H9 (cell line): Measurements from ENCODE around the gene TRMT11. TPM values are rescaled to one million over a fixed set of nuclear protein-coding genes. Genes with fewer than 3 reads are reported as not detected.

ENCODE experiments used
- DNase-seq: peaks from one replicate; pipeline ENCODE4 v3.0.0-alpha.2; 2017
- H2AFZ ChIP-seq: one replicate; pipeline ENCODE4 v1.6.1; 2013; ENCODE audit warnings: mild to moderate bottlenecking, low read length, control low read depth, moderate library complexity
- H2AK5ac ChIP-seq: 2 replicates; pipeline ENCODE4 v1.6.1; 2013; ENCODE audit warnings: low read length, control low read depth, mixed read lengths; ENCODE audit not compliant: insufficient read length
- H2BK120ac ChIP-seq: one replicate; pipeline ENCODE4 v1.6.1; 2013; ENCODE audit warnings: low read depth, mild to moderate bottlenecking, low read length, control low read depth, inconsistent platforms; ENCODE audit not compliant: poor library complexity, severe bottlenecking
- H2BK12ac ChIP-seq: 2 replicates; pipeline ENCODE4 v1.6.1; 2013; ENCODE audit warnings: low read length, control low read depth, mixed read lengths, low read depth; ENCODE audit not compliant: insufficient read length
- H2BK15ac ChIP-seq: 2 replicates; pipeline ENCODE4 v1.6.1; 2013; ENCODE audit warnings: low read depth, low read length, control low read depth
- H2BK20ac ChIP-seq: one replicate; pipeline ENCODE4 v1.6.1; 2013; ENCODE audit warnings: low read depth, mild to moderate bottlenecking, low read length, control low read depth, inconsistent platforms; ENCODE audit not compliant: poor library complexity, severe bottlenecking
- H2BK5ac ChIP-seq: 2 replicates; pipeline ENCODE4 v1.6.1; 2013; ENCODE audit warnings: low read length, control low read depth, mixed read lengths; ENCODE audit not compliant: insufficient read length
- H3K14ac ChIP-seq: 2 replicates; pipeline ENCODE4 v1.6.1; 2013; ENCODE audit warnings: low read length, control low read depth; ENCODE audit not compliant: insufficient read depth
- H3K18ac ChIP-seq: 2 replicates; pipeline ENCODE4 v1.6.1; 2013; ENCODE audit warnings: low read depth, mild to moderate bottlenecking, mixed read lengths, low read length, control low read depth; ENCODE audit not compliant: insufficient read length
- H3K23ac ChIP-seq: 2 replicates; pipeline ENCODE4 v1.6.1; 2013; ENCODE audit warnings: low read length, control low read depth, mixed read lengths, low read depth; ENCODE audit not compliant: insufficient read length
- H3K23me2 ChIP-seq: 2 replicates; pipeline ENCODE4 v1.6.1; 2013; ENCODE audit warnings: low read depth, mild to moderate bottlenecking, mixed read lengths, low read length, control low read depth; ENCODE audit not compliant: insufficient read length, poor library complexity, severe bottlenecking
- H3K27ac ChIP-seq: 2 replicates; pipeline ENCODE4 v1.5.1; 2013; ENCODE audit warnings: low read length, control low read depth, mixed read lengths, low read depth; ENCODE audit not compliant: insufficient read length
- H3K27me3 ChIP-seq: 2 replicates; pipeline ENCODE4 v1.6.1; 2013; ENCODE audit warnings: low read length, control low read depth, inconsistent platforms; ENCODE audit not compliant: insufficient read depth
- H3K4ac ChIP-seq: 2 replicates; pipeline ENCODE4 v1.6.1; 2013; ENCODE audit warnings: low read depth, mild to moderate bottlenecking, control low read depth, inconsistent platforms, low read length, moderate library complexity
- H3K4me1 ChIP-seq: 2 replicates; pipeline ENCODE4 v1.6.1; 2013; ENCODE audit warnings: low read length, control low read depth, inconsistent platforms; ENCODE audit not compliant: insufficient read depth
- H3K4me2 ChIP-seq: 2 replicates; pipeline ENCODE4 v1.6.1; 2013; ENCODE audit warnings: low read length, control low read depth, mixed read lengths; ENCODE audit not compliant: insufficient read length, insufficient read depth
- H3K56ac ChIP-seq: 2 replicates; pipeline ENCODE4 v1.6.1; 2013; ENCODE audit warnings: low read depth, mild to moderate bottlenecking, mixed read lengths, low read length, control low read depth; ENCODE audit not compliant: insufficient read length
- H3K79me1 ChIP-seq: 2 replicates; pipeline ENCODE4 v1.6.1; 2013; ENCODE audit warnings: low read depth, mild to moderate bottlenecking, moderate library complexity, low read length, control low read depth, inconsistent platforms; ENCODE audit not compliant: insufficient read depth, poor library complexity, severe bottlenecking
- H3K79me2 ChIP-seq: 2 replicates; pipeline ENCODE4 v1.6.1; 2013; ENCODE audit warnings: low read length, control low read depth, inconsistent platforms; ENCODE audit not compliant: insufficient read depth
- H3K9ac ChIP-seq: 2 replicates; pipeline ENCODE4 v1.6.1; 2013; ENCODE audit warnings: low read length, control low read depth, mixed read lengths; ENCODE audit not compliant: insufficient read length; ENCODE audit errors: extremely low read depth
- H3K9me3 ChIP-seq: one replicate; pipeline ENCODE4 v1.6.1; 2013; ENCODE audit warnings: low read depth, low read length, inconsistent platforms; ENCODE audit not compliant: control insufficient read depth
- H3T11ph ChIP-seq: one replicate; pipeline ENCODE4 v1.6.1; 2013; ENCODE audit warnings: mild to moderate bottlenecking, low read length, control low read depth, inconsistent platforms
- H4K20me1 ChIP-seq: one replicate; pipeline ENCODE4 v1.6.1; 2013; ENCODE audit not compliant: control insufficient read depth, insufficient read length, insufficient read depth
- H4K5ac ChIP-seq: 2 replicates; pipeline ENCODE4 v1.6.1; 2013; ENCODE audit warnings: low read depth, mild to moderate bottlenecking, mixed read lengths, low read length, control low read depth; ENCODE audit not compliant: insufficient read length
- H4K8ac ChIP-seq: replicated peaks from 2 replicates; pipeline ENCODE4 v1.6.1; 2013; ENCODE audit warnings: low read length, control low read depth, mixed read lengths, low read depth; ENCODE audit not compliant: insufficient read length
- H4K91ac ChIP-seq: 2 replicates; pipeline ENCODE4 v1.6.1; 2013; ENCODE audit warnings: low read depth, mild to moderate bottlenecking, moderate library complexity, mixed read lengths, low read length, control low read depth; ENCODE audit not compliant: insufficient read length
- H3K27ac Mint-ChIP-seq, 3 experiments: 2 replicates in 2 of 3; 3 replicates in 1 of 3; pipeline ENCODE4 v1.8.0; 2020 to 2021; ENCODE audit warnings: mixed read lengths in 3 of 3, mild to moderate bottlenecking in 1 of 3, moderate library complexity in 1 of 3
- H3K27me3 Mint-ChIP-seq: 2 replicates; pipeline ENCODE4 v1.8.0; 2021; ENCODE audit warnings: low read depth, mild to moderate bottlenecking, moderate library complexity, mixed read lengths
- H3K36me3 Mint-ChIP-seq, 3 experiments: 2 replicates in 2 of 3; 3 replicates in 1 of 3; pipeline ENCODE4 v1.8.0; 2020 to 2021; ENCODE audit warnings: low read depth in 3 of 3, mixed read lengths in 3 of 3; ENCODE audit not compliant: insufficient read depth in 1 of 3
- H3K4me1 Mint-ChIP-seq, 2 experiments: 2 replicates each; pipeline ENCODE4 v1.8.0; 2020; ENCODE audit warnings: mixed read lengths in 2 of 2
- H3K4me3 Mint-ChIP-seq, 2 experiments: 2 replicates in 1 of 2; 3 replicates in 1 of 2; pipeline ENCODE4 v1.8.0; 2020 to 2021; ENCODE audit warnings: mild to moderate bottlenecking in 2 of 2, mixed read lengths in 2 of 2, moderate library complexity in 1 of 2
- H3K9me3 Mint-ChIP-seq, 2 experiments: 2 replicates in 1 of 2; 3 replicates in 1 of 2; pipeline ENCODE4 v1.8.0; 2020; ENCODE audit warnings: mild to moderate bottlenecking in 2 of 2, mixed read lengths in 2 of 2, moderate library complexity in 1 of 2
- CTCF ChIP-seq: fragments of 200-600 bp; sonication (generic); conservative IDR thresholded peaks from 3 replicates; pipeline ENCODE4 v1.8.0; 2021; ENCODE audit warnings: antibody characterized with exemption, mild to moderate bottlenecking
- WGBS: extraction: QIAGEN DNeasy Blood & Tissue Kit; methylation state at CpG from one replicate; pipeline ENCODE4 v1.1.7; 2013; ENCODE audit warnings: missing lambda C conversion rate, low lambda C conversion rate, mixed read lengths; ENCODE audit not compliant: insufficient read length; ENCODE audit errors: extremely low coverage; 5-methylcytosine and 5-hydroxymethylcytosine counted together
- total RNA-seq: library from RNA; stranded (reverse); gene quantifications from 2 replicates; pipeline ENCODE4 v1.2.1, GENCODE V29; 2021

The TRMT11 gene
- total RNA-seq, 1 experiment from 2014 or later = 31.1 TPM

DNA sequence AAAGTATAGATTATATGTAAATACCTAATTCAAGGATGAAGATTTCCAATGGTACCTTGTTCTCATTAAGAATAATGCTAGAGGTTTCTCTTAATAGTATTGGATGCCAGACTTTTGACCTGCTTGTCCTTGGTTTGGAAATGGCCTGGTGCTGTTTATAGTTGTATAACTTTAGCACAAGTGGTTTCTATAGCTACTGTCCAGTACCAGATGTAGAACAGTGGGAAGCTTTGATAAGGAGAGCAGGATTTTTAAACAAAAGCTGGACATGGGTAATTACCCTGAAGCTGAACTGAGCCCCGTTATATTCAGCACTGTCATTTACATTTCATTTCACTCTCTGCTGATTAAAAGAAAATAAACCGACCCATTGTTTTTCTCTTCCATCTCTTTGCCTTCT is 43.7 kb downstream of the TRMT11 start:
- Histone ChIP-seq H2AK5ac (no peak overlapping the region), H3K18ac (no peak overlapping the region), H3K9me3 (no peaks in the 10 kb centered on the region), H3K27ac (no peak overlapping the region), H3K23me2 (no peaks in the 10 kb centered on the region), H3K56ac (no peak overlapping the region), H4K8ac (no peak overlapping the region), H2AFZ (no peak overlapping the region), H2BK120ac (no peak overlapping the region), H3K4me2 (no peak overlapping the region), H3K9ac (no peak overlapping the region), H4K91ac (no peak overlapping the region), H2BK5ac (no peak overlapping the region), H4K20me1 (no peaks in the 10 kb centered on the region), H3K27me3 (no peaks in the 10 kb centered on the region), H2BK20ac (no peak overlapping the region), H2BK12ac (no peak overlapping the region), H3K79me2 (no peaks in the 10 kb centered on the region), H3K14ac (no peak overlapping the region), H3K79me1 (no peaks in the 10 kb centered on the region), H3K4ac (no peak overlapping the region), H3T11ph (no peak overlapping the region), H3K23ac (no peak overlapping the region), H2BK15ac (no peak overlapping the region), H4K5ac (no peak overlapping the region), H3K4me1 (no peaks in the 10 kb centered on the region)
- no peak overlapping the region for H3K27ac Mint-ChIP-seq
- H3K4me3 Mint-ChIP-seq = no peak overlapping the region
- no CpG with 5 or more reads among the region's 2 CpGs for WGBS
- no peaks in the 10 kb centered on the region; a peak in 1 of 4 replicates for H3K4me1 Mint-ChIP-seq
- TF ChIP-seq CTCF = no peak
- no peak for DNase-seq
- no peaks in the 10 kb centered on the region for H3K9me3 Mint-ChIP-seq
- H3K36me3 Mint-ChIP-seq = peaks cover 0 to 29% (median 25%) of the 10 kb centered on the region in 3 experiments; a peak in 5 of 7 replicates
- no peaks in the 10 kb centered on the region for H3K27me3 Mint-ChIP-seq
